ENCODE results near the gene ZNF492. TPM values are rescaled to one million over a fixed set of nuclear protein-coding genes. Genes with fewer than 3 reads are reported as not detected.

The ZNF492 gene
- total and polyA plus RNA-seq, 2 donors from 2014 or later = 0.25 TPM; not detected in 1

DNA sequence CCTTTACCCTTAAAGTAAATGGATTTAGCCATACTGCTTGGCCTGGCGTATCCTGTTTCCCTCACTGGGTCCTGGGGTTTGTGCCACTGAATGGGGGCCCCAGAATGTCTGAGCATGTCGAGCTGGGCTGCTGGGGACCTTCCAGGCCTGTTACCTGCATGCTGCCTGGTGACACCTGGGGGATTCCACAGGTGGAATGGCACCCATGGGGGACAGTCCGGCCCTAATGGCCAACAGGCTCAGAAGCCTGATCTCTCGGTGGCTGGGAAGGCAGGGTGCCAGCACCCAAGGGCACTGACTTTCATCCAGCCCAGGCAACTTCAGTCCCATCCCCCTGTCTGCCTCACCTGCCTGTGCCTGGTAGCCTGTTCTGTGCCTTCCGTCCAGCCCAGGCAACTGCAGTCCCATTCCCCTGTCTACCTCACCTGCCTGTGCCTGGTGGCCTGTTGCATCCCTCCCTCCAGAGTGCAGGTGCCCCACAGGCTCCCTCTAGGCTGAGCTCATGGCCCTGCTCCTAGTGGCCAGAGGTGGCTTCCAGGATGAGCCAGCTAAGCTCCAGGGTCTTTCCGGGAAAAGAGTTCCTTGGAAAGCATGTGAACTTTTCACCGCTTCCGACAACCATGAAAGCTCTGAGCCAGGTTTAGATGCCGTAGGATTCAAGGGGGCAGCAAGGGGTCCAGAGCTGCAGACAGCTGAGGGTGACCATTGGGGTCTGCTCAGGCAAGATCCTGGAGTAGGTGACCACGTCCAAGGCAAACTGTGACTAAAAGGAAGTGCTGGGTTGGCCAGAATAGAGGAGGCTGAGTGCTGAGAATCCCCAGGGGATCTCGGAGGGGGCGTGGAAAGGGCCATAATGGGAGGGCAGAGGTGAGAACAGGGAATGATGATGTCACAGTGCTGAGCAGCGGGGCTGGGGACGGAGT, 30.3 kb upstream of the ZNF492 start:
- FAIRE-seq (no peak), DNase-seq (no peak)
- H3K9ac ChIP-seq (ENCODE audit: low read length in 3 of 3) = no peak overlapping the region
- H3K36me3 ChIP-seq (ENCODE audit: control insufficient read depth in 2 of 3, insufficient read depth in 3 of 3, low read length in 3 of 3) = no peaks in the 10 kb centered on the region
- TF ChIP-seq, protein P1, sequence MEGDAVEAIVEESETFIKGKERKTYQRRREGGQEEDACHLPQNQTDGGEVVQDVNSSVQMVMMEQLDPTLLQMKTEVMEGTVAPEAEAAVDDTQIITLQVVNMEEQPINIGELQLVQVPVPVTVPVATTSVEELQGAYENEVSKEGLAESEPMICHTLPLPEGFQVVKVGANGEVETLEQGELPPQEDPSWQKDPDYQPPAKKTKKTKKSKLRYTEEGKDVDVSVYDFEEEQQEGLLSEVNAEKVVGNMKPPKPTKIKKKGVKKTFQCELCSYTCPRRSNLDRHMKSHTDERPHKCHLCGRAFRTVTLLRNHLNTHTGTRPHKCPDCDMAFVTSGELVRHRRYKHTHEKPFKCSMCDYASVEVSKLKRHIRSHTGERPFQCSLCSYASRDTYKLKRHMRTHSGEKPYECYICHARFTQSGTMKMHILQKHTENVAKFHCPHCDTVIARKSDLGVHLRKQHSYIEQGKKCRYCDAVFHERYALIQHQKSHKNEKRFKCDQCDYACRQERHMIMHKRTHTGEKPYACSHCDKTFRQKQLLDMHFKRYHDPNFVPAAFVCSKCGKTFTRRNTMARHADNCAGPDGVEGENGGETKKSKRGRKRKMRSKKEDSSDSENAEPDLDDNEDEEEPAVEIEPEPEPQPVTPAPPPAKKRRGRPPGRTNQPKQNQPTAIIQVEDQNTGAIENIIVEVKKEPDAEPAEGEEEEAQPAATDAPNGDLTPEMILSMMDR (IDR thresholded peaks at IDR 0.05; ENCODE audit: borderline replicate concordance, extremely low read depth, insufficient read depth) = no peak
- H3K4me1 ChIP-seq (ENCODE audit: control insufficient read depth in 2 of 3, insufficient read depth in 2 of 3, low read depth in 1 of 3, low read length in 3 of 3) = no peaks in the 10 kb centered on the region
- H3K4me3 ChIP-seq (ENCODE audit: low read length in 3 of 3) = no peak overlapping the region
- intact Hi-C loops (cut with DNase I) = no loop called here
- no peaks in the 10 kb centered on the region for H3K9me3 ChIP-seq (ENCODE audit: control insufficient read depth in 2 of 3, insufficient read depth in 1 of 3, low read length in 3 of 3)
- no peaks in the 10 kb centered on the region for H3K27me3 ChIP-seq (ENCODE audit: control insufficient read depth, insufficient read depth, low read length)
- no peak overlapping the region for H3K27ac ChIP-seq (ENCODE audit: low read depth in 2 of 2, low read length in 2 of 2)

DNA sequence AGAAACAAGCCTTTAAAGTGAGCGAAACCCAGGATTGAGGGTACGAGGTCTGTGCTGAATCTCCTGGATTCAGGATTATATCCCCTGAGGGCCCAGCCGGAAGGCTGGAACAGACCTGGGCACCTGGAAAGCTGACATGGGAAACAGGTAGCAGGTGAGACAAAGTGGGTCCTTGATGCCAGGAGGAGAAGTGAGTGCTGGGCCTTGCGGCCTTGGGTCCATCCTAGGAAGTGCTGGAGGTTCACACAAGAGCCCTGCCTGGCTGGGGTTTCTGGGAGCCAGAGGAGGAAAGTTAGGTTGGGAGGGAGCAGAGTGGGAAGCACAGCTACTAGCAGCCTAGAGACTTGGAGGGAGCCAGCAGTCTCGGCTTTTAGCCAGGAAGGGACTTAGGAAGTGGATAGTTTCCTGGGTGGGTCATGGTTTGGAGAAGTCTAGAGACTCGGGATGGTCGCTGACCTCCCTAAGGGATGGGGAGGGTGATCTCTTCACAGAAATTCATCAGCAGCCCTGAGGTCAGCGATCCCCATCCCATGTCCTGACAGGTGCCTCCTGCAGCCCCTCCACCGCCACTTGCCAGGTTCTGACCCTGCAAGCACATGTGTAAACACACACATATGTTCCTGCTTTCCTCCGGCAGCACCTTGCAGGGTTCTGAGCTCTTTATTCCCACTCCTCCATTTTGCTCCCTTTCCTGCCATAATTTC, 29.4 kb upstream of the ZNF492 start:
- Histone ChIP-seq H3K27ac (ENCODE audit: low read depth in 2 of 2, low read length in 2 of 2) (no peak overlapping the region), H3K9ac (ENCODE audit: low read length in 3 of 3) (no peak overlapping the region), H3K4me1 (ENCODE audit: control insufficient read depth in 2 of 3, insufficient read depth in 2 of 3, low read depth in 1 of 3, low read length in 3 of 3) (no peaks in the 10 kb centered on the region), H3K4me3 (ENCODE audit: low read length in 3 of 3) (no peak overlapping the region), H3K9me3 (ENCODE audit: control insufficient read depth in 2 of 3, insufficient read depth in 1 of 3, low read length in 3 of 3) (no peaks in the 10 kb centered on the region), H3K27me3 (ENCODE audit: control insufficient read depth, insufficient read depth, low read length) (no peaks in the 10 kb centered on the region), H3K36me3 (ENCODE audit: control insufficient read depth in 2 of 3, insufficient read depth in 3 of 3, low read length in 3 of 3) (no peaks in the 10 kb centered on the region)
- DNase-seq (no peak), FAIRE-seq (no peak)
- TF ChIP-seq, protein P1 (IDR thresholded peaks at IDR 0.05; ENCODE audit: borderline replicate concordance, extremely low read depth, insufficient read depth) = no peak
- intact Hi-C loops (cut with DNase I) = no loop called here

DNA sequence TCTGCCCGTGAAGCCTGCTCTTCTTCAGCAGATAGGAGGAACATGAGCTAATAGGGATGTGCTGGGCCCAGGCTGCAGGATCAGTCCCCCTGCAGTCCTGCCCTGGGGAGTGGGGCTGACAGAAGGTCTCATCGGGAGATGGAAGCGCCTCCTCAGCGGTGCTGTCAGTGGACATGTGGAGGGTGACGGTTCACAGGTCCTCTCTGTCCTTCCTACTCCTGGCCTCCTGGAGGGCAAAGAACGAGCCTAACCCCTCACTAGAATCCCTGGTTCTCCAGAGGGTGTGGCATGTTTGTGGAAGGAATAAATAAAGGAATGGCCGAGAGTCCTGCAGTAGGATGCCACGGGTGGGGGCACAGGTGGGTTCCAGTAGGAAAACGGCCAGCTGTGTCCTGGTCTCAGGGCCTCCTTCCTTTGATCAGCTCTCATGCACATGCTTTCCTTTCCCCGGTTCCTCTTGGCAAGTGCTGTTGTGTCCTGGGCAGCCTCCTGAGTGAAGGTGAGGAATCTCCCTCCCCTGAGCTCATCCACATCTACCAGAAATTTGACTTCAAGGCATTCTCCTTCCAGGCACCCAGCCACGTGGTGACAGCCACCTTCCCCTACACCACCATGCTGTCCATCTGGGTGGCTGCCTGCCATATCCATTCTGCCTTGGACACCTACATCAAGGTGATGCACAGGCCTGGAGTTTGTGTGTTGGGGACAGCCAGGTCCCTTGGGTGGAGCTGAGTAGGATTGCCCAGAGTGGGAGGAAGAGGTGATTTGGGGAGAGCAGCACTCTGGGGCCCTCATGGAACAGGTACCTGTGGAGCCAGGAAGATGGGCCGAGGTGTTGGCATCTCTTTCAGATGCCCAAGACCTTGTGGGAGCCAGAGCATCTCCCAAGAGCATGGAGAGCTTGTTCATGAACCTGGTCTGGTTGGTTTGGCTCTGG, 28.6 kb upstream of the ZNF492 start:
- no peak overlapping the region for H3K4me3 ChIP-seq (ENCODE audit: low read length in 3 of 3)
- H3K27me3 ChIP-seq (ENCODE audit: control insufficient read depth, insufficient read depth, low read length) = no peaks in the 10 kb centered on the region
- TF ChIP-seq, protein P1 (IDR thresholded peaks at IDR 0.05; ENCODE audit: borderline replicate concordance, extremely low read depth, insufficient read depth) = no peak
- FAIRE-seq = no peak
- no peaks in the 10 kb centered on the region for H3K9me3 ChIP-seq (ENCODE audit: control insufficient read depth in 2 of 3, insufficient read depth in 1 of 3, low read length in 3 of 3)
- no peaks in the 10 kb centered on the region for H3K36me3 ChIP-seq (ENCODE audit: control insufficient read depth in 2 of 3, insufficient read depth in 3 of 3, low read length in 3 of 3)
- DNase-seq = no peak
- no peaks in the 10 kb centered on the region for H3K4me1 ChIP-seq (ENCODE audit: control insufficient read depth in 2 of 3, insufficient read depth in 2 of 3, low read depth in 1 of 3, low read length in 3 of 3)
- H3K9ac ChIP-seq (ENCODE audit: low read length in 3 of 3) = no peak overlapping the region
- intact Hi-C loops (cut with DNase I) = no loop called here
- no peak overlapping the region for H3K27ac ChIP-seq (ENCODE audit: low read depth in 2 of 2, low read length in 2 of 2)
